Mesendoderm (in vitro differentiated cells): ENCODE results near the gene CLSTN2.

Experiments used
- DNase-seq: peaks from one replicate; pipeline ENCODE4 v3.0.0; 2013
- H2AK5ac ChIP-seq: 2 replicates; pipeline ENCODE4 v1.6.1; 2013; ENCODE audit warnings: low read length, inconsistent platforms
- H2BK120ac ChIP-seq: 2 replicates; pipeline ENCODE4 v1.6.1; 2013; ENCODE audit warnings: low read depth, mild to moderate bottlenecking, low read length, moderate library complexity, mixed read lengths
- H2BK15ac ChIP-seq: replicated peaks from 2 replicates; pipeline ENCODE4 v1.6.1; 2013; ENCODE audit warnings: low read depth, mild to moderate bottlenecking, moderate library complexity
- H2BK5ac ChIP-seq: 2 replicates; pipeline ENCODE4 v1.6.1; 2013; ENCODE audit warnings: low read length, inconsistent platforms
- H3K18ac ChIP-seq: 2 replicates; pipeline ENCODE4 v1.6.1; 2013; ENCODE audit warnings: mild to moderate bottlenecking, low read length, mixed read lengths
- H3K23ac ChIP-seq: one replicate; pipeline ENCODE4 v1.6.1; 2013; ENCODE audit warnings: low read length
- H3K27ac ChIP-seq: 2 replicates; pipeline ENCODE4 v1.5.1; 2013; ENCODE audit warnings: low read depth, mild to moderate bottlenecking, inconsistent platforms, low read length, moderate library complexity
- H3K27me3 ChIP-seq: 2 replicates; pipeline ENCODE4 v1.6.1; 2013; ENCODE audit warnings: low read length, control low read depth, mild to moderate bottlenecking, inconsistent platforms; ENCODE audit not compliant: insufficient read depth, poor library complexity
- H3K36me3 ChIP-seq: 2 replicates; pipeline ENCODE4 v1.6.1; 2013; ENCODE audit warnings: low read length, inconsistent platforms; ENCODE audit not compliant: control insufficient read depth, insufficient read depth
- H3K4ac ChIP-seq: one replicate; pipeline ENCODE4 v1.6.1; 2013; ENCODE audit warnings: low read depth, mild to moderate bottlenecking, low read length, moderate library complexity
- H3K4me1 ChIP-seq: 2 replicates; pipeline ENCODE4 v1.6.1; 2013; ENCODE audit warnings: low read depth, low read length, inconsistent platforms; ENCODE audit not compliant: control insufficient read depth
- H3K4me2 ChIP-seq: 2 replicates; pipeline ENCODE4 v1.6.1; 2013; ENCODE audit warnings: low read length
- H3K4me3 ChIP-seq: 2 replicates; pipeline ENCODE4 v1.5.1; 2013; ENCODE audit warnings: mild to moderate bottlenecking, low read length
- H3K56ac ChIP-seq: one replicate; pipeline ENCODE4 v1.6.1; 2013; ENCODE audit warnings: low read length
- H3K79me1 ChIP-seq: 2 replicates; pipeline ENCODE4 v1.6.1; 2013; ENCODE audit warnings: low read length, inconsistent platforms
- H3K79me2 ChIP-seq: 2 replicates; pipeline ENCODE4 v1.6.1; 2013; ENCODE audit warnings: mild to moderate bottlenecking, low read length; ENCODE audit not compliant: control insufficient read depth, insufficient read depth
- H3K9ac ChIP-seq: 2 replicates; pipeline ENCODE4 v1.6.1; 2013; ENCODE audit warnings: low read length, inconsistent platforms
- H4K5ac ChIP-seq: one replicate; pipeline ENCODE4 v1.6.1; 2013; ENCODE audit warnings: low read length
- H4K8ac ChIP-seq: one replicate; pipeline ENCODE4 v1.6.1; 2013; ENCODE audit warnings: low read depth, mild to moderate bottlenecking, control low read depth, low read length, moderate library complexity
- WGBS: extraction: QIAGEN DNeasy Blood & Tissue Kit; methylation state at CpG from one replicate; pipeline ENCODE4 v1.1.7; 2013; ENCODE audit warnings: low lambda C conversion rate, missing lambda C conversion rate; ENCODE audit not compliant: insufficient coverage; ENCODE audit errors: extremely low coverage; 5-methylcytosine and 5-hydroxymethylcytosine counted together

The CLSTN2 gene

DNA sequence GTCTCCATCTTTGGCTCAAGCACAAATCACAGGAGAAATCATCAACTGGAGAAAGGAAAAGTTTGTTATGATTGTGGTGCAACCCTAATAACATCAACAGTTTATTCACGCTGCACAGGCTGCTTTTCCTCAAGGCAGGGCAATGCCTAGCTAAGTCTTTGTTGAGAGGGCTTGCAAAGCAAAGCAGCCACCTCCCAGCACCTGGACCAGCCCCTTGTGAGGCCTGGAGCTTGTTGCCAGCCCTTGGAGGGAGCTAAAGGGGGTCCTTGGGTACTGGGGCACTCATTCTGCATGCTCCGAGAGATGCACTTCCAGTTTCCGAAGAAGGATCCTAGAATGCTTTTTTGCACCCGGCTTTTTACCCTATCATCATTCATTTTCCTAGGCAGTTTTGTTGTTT lies 288.2 kb downstream of the CLSTN2 start:
- Histone ChIP-seq H3K18ac (no peak overlapping the region), H3K27ac (no peak overlapping the region), H3K56ac (no peak overlapping the region), H2AK5ac (no peak overlapping the region), H3K79me2 (no peaks in the 10 kb centered on the region), H3K36me3 (no peaks in the 10 kb centered on the region), H2BK120ac (no peak overlapping the region), H2BK15ac (no peak overlapping the region), H3K23ac (no peak overlapping the region), H3K4ac (no peak overlapping the region), H3K27me3 (no peaks in the 10 kb centered on the region), H4K8ac (no peak overlapping the region), H3K4me2 (no peak overlapping the region), H3K4me3 (no peak overlapping the region), H2BK5ac (no peak overlapping the region), H3K79me1 (no peaks in the 10 kb centered on the region), H3K4me1 (no peaks in the 10 kb centered on the region), H3K9ac (no peak overlapping the region), H4K5ac (no peak overlapping the region)
- no peak for DNase-seq
- no CpG with 5 or more reads among the region's 4 CpGs for WGBS

DNA sequence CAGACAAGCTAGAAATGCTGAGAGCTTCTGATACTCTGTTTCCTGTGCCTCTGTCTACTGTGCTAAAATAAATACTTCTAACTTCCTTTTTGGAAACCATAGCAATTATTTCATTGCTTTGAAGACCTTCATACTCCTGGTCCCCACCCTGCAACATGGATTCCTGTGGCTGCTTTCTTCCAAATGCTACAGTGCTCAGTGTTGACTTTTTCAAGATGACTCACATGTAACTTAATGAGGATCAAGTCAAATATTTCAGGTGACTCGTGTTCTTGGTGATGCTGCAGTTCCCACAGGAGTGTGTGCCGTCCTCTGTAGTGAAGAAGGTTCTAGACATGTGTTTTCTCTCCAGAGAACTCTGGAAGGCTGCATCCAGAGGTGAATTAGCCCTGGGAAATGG lies 288.6 kb downstream of the CLSTN2 start:
- no peak overlapping the region for H2BK15ac ChIP-seq
- no peak overlapping the region for H2BK120ac ChIP-seq
- H2BK5ac ChIP-seq = no peak overlapping the region
- H4K5ac ChIP-seq = no peak overlapping the region
- no CpG with 5 or more reads among the region's 2 CpGs for WGBS
- H3K56ac ChIP-seq = no peak overlapping the region
- no peaks in the 10 kb centered on the region for H3K36me3 ChIP-seq
- H3K27me3 ChIP-seq = no peaks in the 10 kb centered on the region
- no peak overlapping the region for H3K4me2 ChIP-seq
- no peak overlapping the region for H4K8ac ChIP-seq
- no peak overlapping the region for H3K18ac ChIP-seq
- H3K4ac ChIP-seq = no peak overlapping the region
- no peaks in the 10 kb centered on the region for H3K79me2 ChIP-seq
- no peaks in the 10 kb centered on the region for H3K4me1 ChIP-seq
- H3K23ac ChIP-seq = no peak overlapping the region
- no peak overlapping the region for H3K27ac ChIP-seq
- no peak overlapping the region for H2AK5ac ChIP-seq
- no peaks in the 10 kb centered on the region for H3K79me1 ChIP-seq
- DNase-seq = no peak
- H3K9ac ChIP-seq = no peak overlapping the region
- H3K4me3 ChIP-seq = no peak overlapping the region

DNA sequence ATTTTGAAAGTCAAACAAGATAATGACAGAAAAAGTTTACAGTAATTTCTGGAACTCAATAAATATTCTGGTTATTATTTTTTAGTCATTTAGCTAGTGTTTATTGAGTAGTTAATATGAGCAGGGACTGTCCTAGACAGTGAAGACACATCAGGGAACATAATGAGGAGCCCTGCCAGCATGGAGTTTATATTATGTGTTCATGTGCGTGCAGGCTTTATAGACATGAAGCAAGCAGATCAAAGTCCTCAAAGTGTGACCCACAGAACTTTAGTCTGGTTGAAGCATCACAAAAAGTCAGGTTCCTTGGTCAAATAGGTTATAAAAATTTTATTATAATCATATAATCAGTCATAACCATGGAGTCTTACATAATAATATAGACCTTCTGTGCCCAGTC lies 289.3 kb downstream of the CLSTN2 start:
- no peak overlapping the region for H3K18ac ChIP-seq
- no peak overlapping the region for H3K23ac ChIP-seq
- H3K79me2 ChIP-seq = no peaks in the 10 kb centered on the region
- H3K4me2 ChIP-seq = no peak overlapping the region
- no CpG with 5 or more reads among the region's 1 CpG for WGBS
- H2BK120ac ChIP-seq = no peak overlapping the region
- H2AK5ac ChIP-seq = no peak overlapping the region
- H3K36me3 ChIP-seq = no peaks in the 10 kb centered on the region
- H3K27me3 ChIP-seq = no peaks in the 10 kb centered on the region
- DNase-seq = no peak
- H3K4ac ChIP-seq = no peak overlapping the region
- no peaks in the 10 kb centered on the region for H3K4me1 ChIP-seq
- H4K8ac ChIP-seq = no peak overlapping the region
- H3K56ac ChIP-seq = no peak overlapping the region
- H2BK15ac ChIP-seq = no peak overlapping the region
- H2BK5ac ChIP-seq = no peak overlapping the region
- H3K79me1 ChIP-seq = no peaks in the 10 kb centered on the region
- no peak overlapping the region for H3K27ac ChIP-seq
- no peak overlapping the region for H3K9ac ChIP-seq
- H3K4me3 ChIP-seq = no peak overlapping the region
- no peak overlapping the region for H4K5ac ChIP-seq

DNA sequence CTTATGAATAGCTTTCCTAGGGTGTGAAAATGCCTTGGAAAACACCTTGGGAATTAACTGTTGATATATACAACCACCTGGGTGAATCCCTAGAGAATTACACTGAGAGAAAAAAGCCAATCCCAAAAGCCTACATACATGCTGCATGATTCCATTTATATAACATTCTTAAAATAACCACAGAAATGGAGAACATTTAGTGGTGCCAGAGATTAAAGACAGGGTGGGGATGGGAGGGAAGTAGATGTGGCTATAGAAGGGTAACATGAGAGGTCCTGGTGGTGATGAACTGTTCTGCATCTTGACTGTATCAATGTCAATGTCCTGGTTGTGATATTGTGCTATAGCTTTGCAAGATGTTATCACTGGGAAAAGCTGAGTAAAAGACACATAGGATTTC lies 291.0 kb downstream of the CLSTN2 start:
- Histone ChIP-seq H3K4ac (no peak overlapping the region), H3K79me2 (no peaks in the 10 kb centered on the region), H3K4me1 (no peaks in the 10 kb centered on the region), H2AK5ac (no peak overlapping the region), H2BK120ac (no peak overlapping the region), H2BK5ac (no peak overlapping the region), H3K56ac (no peak overlapping the region), H3K4me3 (no peak overlapping the region), H3K9ac (no peak overlapping the region), H3K79me1 (no peaks in the 10 kb centered on the region), H4K5ac (no peak overlapping the region), H3K27me3 (no peaks in the 10 kb centered on the region), H3K36me3 (no peaks in the 10 kb centered on the region), H3K27ac (no peak overlapping the region), H2BK15ac (no peak overlapping the region), H3K18ac (no peak overlapping the region), H3K23ac (no peak overlapping the region), H4K8ac (no peak overlapping the region), H3K4me2 (no peak overlapping the region)
- DNase-seq = no peak

DNA sequence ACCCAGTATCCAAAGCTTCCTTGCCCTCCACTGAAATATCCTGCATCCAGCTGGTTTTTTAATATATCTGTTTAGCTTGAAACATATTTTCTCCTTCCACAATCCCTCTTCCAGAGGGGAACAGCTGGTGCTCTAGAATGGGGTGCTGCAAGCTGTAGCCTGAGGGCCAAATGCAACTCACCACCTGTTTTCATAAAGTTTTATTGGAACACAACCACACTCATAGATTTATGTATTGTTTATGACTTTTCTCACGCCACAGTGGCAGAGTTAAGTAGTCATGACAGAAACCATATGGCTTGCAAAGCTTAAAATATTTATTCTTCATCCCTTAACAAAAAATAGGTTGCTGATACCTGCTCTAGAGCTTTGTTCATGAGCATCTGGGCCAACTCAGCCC lies 298.7 kb downstream of the CLSTN2 start:
- no CpG with 5 or more reads among the region's 1 CpG for WGBS
- Histone ChIP-seq H3K79me2 (no peaks in the 10 kb centered on the region), H3K27me3 (no peaks in the 10 kb centered on the region), H4K8ac (no peak overlapping the region), H3K36me3 (no peaks in the 10 kb centered on the region), H2AK5ac (no peak overlapping the region), H3K4me2 (no peak overlapping the region), H2BK5ac (no peak overlapping the region), H4K5ac (no peak overlapping the region), H3K23ac (no peak overlapping the region), H3K27ac (no peak overlapping the region), H3K4me1 (no peaks in the 10 kb centered on the region), H3K9ac (no peak overlapping the region), H3K4ac (no peak overlapping the region), H3K18ac (no peak overlapping the region), H3K56ac (no peak overlapping the region), H3K4me3 (no peak overlapping the region), H3K79me1 (no peaks in the 10 kb centered on the region), H2BK120ac (no peak overlapping the region), H2BK15ac (no peak overlapping the region)
- no peak for DNase-seq

DNA sequence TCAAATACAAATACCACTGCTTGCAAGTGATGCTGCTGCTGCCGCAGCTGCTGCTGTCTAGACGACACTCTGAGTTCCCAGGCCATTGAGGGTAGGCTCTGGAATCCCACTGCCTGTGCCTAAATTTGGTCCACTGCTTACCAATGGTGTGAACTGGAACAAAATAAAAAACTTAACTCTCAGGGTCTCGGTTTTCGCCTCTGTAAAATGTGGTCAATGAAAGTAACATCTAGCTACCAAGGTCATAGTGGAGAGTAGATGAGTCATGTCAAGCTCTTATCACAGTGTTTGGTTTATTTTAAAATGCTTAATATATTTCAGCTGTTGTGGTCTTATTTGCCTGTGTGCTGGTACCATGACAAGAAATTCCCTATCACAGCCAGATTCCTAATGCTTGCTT lies 299.3 kb downstream of the CLSTN2 start:
- Histone ChIP-seq H2AK5ac (no peak overlapping the region), H4K5ac (no peak overlapping the region), H3K4me1 (no peaks in the 10 kb centered on the region), H3K9ac (no peak overlapping the region), H3K27ac (no peak overlapping the region), H3K36me3 (no peaks in the 10 kb centered on the region), H3K4me3 (no peak overlapping the region), H3K79me1 (no peaks in the 10 kb centered on the region), H3K18ac (no peak overlapping the region), H3K23ac (no peak overlapping the region), H3K27me3 (no peaks in the 10 kb centered on the region), H2BK120ac (no peak overlapping the region), H2BK5ac (no peak overlapping the region), H3K79me2 (no peaks in the 10 kb centered on the region), H2BK15ac (no peak overlapping the region), H3K4ac (no peak overlapping the region), H3K4me2 (no peak overlapping the region), H4K8ac (no peak overlapping the region), H3K56ac (no peak overlapping the region)
- WGBS = no CpG with 5 or more reads among the region's 4 CpGs
- DNase-seq = no peak
